ENCODE data around the gene CARS1. TPM values are rescaled to one million over a fixed set of nuclear protein-coding genes. Genes with fewer than 3 reads are reported as not detected.
A peak's percentile ranks its signal among the peaks of the same experiment; 100 is the strongest.
"Not testable (repeated sequence)": the region's sequence is repeated elsewhere in the genome, so short reads cannot be mapped to it uniquely, and the experiment has no call there.

Gene CARS1
- total RNA-seq, 1 donor from 2014 or later = 134 TPM

GRCh38 chr11:3077846-3078440 is 20.7 kb upstream of the CARS1 start:
- no peaks in the 10 kb centered on the region for H3K9me3 Mint-ChIP-seq (ENCODE audit: unreplicated experiment)
- no peak overlapping the region for H3K27ac Mint-ChIP-seq (ENCODE audit: unreplicated experiment)
- H3K4me1 Mint-ChIP-seq (ENCODE audit: unreplicated experiment) = peaks cover 7% of the 10 kb centered on the region
- H3K36me3 Mint-ChIP-seq (ENCODE audit: unreplicated experiment) = no peaks in the 10 kb centered on the region
- no peak for DNase-seq (ENCODE audit: extremely low spot score, unreplicated experiment)
- H3K27me3 Mint-ChIP-seq (ENCODE audit: unreplicated experiment) = peaks cover 5% of the 10 kb centered on the region
- no peak for TF ChIP-seq CTCF (IDR thresholded peaks at IDR 0.05)
- H3K4me3 Mint-ChIP-seq (ENCODE audit: unreplicated experiment) = no peak overlapping the region

DNA sequence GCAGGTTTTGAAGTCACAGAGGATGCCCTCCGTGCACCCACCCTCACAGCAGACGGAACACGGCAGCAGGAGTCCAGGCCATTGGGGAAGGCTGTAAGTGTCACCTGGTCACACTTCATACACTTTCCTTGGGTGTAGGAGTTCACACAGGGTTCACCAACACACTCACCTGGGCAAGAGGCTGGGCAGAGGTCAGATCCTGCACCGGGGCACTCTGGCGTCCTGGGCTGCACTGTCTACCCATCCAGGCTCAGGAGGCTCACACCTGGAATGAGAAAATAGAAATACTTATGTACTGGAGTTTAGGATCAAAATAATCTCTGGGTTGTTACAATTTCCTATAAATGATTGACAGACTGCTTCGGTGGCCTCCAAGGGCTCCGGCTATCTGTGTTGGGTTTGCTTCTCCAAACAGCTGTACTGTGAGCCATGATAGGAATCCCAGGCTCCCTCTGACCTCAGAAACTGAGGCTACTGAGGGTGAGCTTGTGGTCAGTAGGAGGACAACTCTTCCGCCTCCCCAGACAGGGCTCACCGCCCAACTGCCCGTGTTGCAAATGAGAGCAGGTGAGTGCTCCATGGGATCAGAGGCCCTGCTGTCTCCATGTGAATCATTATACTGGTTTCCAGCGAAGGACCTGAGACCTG is 20.1 kb upstream of the CARS1 start:
- Mint-ChIP-seq H3K4me3 (ENCODE audit: unreplicated experiment) (no peak overlapping the region), H3K27me3 (ENCODE audit: unreplicated experiment) (peaks cover 5% of the 10 kb centered on the region), H3K36me3 (ENCODE audit: unreplicated experiment) (no peaks in the 10 kb centered on the region)

GRCh38 chr11:3074912-3075589 is 17.8 kb upstream of the CARS1 start:
- Mint-ChIP-seq H3K36me3 (ENCODE audit: unreplicated experiment) (no peaks in the 10 kb centered on the region), H3K27me3 (ENCODE audit: unreplicated experiment) (peaks cover 4% of the 10 kb centered on the region), H3K27ac (ENCODE audit: unreplicated experiment) (no peak overlapping the region), H3K4me3 (ENCODE audit: unreplicated experiment) (no peak overlapping the region), H3K9me3 (ENCODE audit: unreplicated experiment) (no peaks in the 10 kb centered on the region), H3K4me1 (ENCODE audit: unreplicated experiment) (peaks cover 16% of the 10 kb centered on the region)
- no peak for TF ChIP-seq CTCF (IDR thresholded peaks at IDR 0.05)
- no peak for DNase-seq (ENCODE audit: extremely low spot score, unreplicated experiment)

More for the DNA sequence above, 20.1 kb upstream of the CARS1 start:
- TF ChIP-seq CTCF (IDR thresholded peaks at IDR 0.05) = no peak
- DNase-seq (ENCODE audit: extremely low spot score, unreplicated experiment) = no peak
- Mint-ChIP-seq H3K4me1 (ENCODE audit: unreplicated experiment) (peaks cover 11% of the 10 kb centered on the region), H3K27ac (ENCODE audit: unreplicated experiment) (no peak overlapping the region), H3K9me3 (ENCODE audit: unreplicated experiment) (no peaks in the 10 kb centered on the region)

- DNase-seq (ENCODE audit: extremely low spot score, unreplicated experiment) = no peak
- H3K36me3 Mint-ChIP-seq (ENCODE audit: unreplicated experiment) = no peaks in the 10 kb centered on the region
- peak overlapping the region; percentile 10 for H3K27ac Mint-ChIP-seq (ENCODE audit: unreplicated experiment)
- no peak overlapping the region for H3K4me3 Mint-ChIP-seq (ENCODE audit: unreplicated experiment)
- no peaks in the 10 kb centered on the region for H3K9me3 Mint-ChIP-seq (ENCODE audit: unreplicated experiment)
- H3K27me3 Mint-ChIP-seq (ENCODE audit: unreplicated experiment) = no peaks in the 10 kb centered on the region
- TF ChIP-seq CTCF (IDR thresholded peaks at IDR 0.05) = no peak
- H3K4me1 Mint-ChIP-seq (ENCODE audit: unreplicated experiment) = peaks cover 16% of the 10 kb centered on the region
Observed at GRCh38 chr11:3073029-3073435, 15.8 kb upstream of the CARS1 start.

- Mint-ChIP-seq H3K9me3 (ENCODE audit: unreplicated experiment) (no peaks in the 10 kb centered on the region), H3K27ac (ENCODE audit: unreplicated experiment) (no peak overlapping the region), H3K27me3 (ENCODE audit: unreplicated experiment) (no peaks in the 10 kb centered on the region), H3K36me3 (ENCODE audit: unreplicated experiment) (no peaks in the 10 kb centered on the region), H3K4me1 (ENCODE audit: unreplicated experiment) (peaks cover 16% of the 10 kb centered on the region), H3K4me3 (ENCODE audit: unreplicated experiment) (no peak overlapping the region)
- no peak for DNase-seq (ENCODE audit: extremely low spot score, unreplicated experiment)
- no peak for TF ChIP-seq CTCF (IDR thresholded peaks at IDR 0.05)
Observed at GRCh38 chr11:3069425-3069824, 12.2 kb upstream of the CARS1 start.

- not testable (repeated sequence) for H3K36me3 Mint-ChIP-seq (ENCODE audit: unreplicated experiment); H3K27ac Mint-ChIP-seq (ENCODE audit: unreplicated experiment); H3K9me3 Mint-ChIP-seq (ENCODE audit: unreplicated experiment); DNase-seq (ENCODE audit: extremely low spot score, unreplicated experiment); H3K4me1 Mint-ChIP-seq (ENCODE audit: unreplicated experiment); H3K27me3 Mint-ChIP-seq (ENCODE audit: unreplicated experiment); H3K4me3 Mint-ChIP-seq (ENCODE audit: unreplicated experiment)
Observed at GRCh38 chr11:3066308-3066707, 9.1 kb upstream of the CARS1 start.

DNA sequence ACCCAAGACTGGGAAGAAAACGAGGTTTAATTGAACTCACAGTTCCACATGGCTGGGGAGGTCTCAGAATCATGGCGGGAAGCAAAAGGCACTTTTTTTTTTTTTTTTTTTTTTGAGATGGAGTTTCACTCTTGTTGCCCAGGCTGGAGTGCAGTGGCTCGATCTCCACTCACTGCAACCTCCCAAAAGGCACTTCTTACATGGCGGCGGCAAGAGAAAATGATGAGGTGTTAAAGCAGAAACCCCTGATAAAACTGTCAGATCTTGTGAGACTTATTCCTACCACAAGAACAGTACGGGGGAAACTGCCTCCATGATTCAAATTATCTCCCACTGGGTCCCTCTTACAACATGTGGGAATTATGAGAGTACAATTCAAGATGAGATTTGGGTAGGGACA is 7.5 kb upstream of the CARS1 start:
- not testable (repeated sequence) for H3K9me3 Mint-ChIP-seq (ENCODE audit: unreplicated experiment); H3K27me3 Mint-ChIP-seq (ENCODE audit: unreplicated experiment); H3K36me3 Mint-ChIP-seq (ENCODE audit: unreplicated experiment); H3K27ac Mint-ChIP-seq (ENCODE audit: unreplicated experiment); H3K4me1 Mint-ChIP-seq (ENCODE audit: unreplicated experiment); DNase-seq (ENCODE audit: extremely low spot score, unreplicated experiment); H3K4me3 Mint-ChIP-seq (ENCODE audit: unreplicated experiment)

All from osteocyte (in vitro differentiated cells).